ENCODE results near the gene C17orf58. TPM values are rescaled to one million over a fixed set of nuclear protein-coding genes. Genes with fewer than 3 reads are reported as not detected.

C17orf58 gene
- total RNA-seq, 1 donor from 2014 or later = 9.8 TPM

DNA sequence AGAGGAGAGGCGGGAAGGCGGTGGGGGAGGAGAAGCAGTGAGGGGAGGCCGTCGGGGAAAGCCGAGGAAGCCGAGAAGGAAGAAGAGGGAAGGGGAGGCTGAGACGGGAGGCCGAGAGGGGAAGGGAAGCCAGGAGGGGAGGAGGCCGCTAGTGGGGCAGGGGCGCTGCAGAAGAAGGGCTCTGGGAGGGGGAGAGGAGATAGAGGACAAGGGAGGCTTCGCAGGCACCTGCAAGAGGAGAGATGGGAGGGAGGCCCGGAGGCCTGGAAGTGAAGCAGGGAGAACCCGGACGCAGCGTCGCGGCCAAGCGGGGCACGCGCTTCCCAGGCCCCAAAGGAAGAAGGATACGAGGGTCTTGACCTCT is 2.3 kb downstream of the C17orf58 start:
- TF ChIP-seq POLR2AphosphoS5 (IDR thresholded peaks at IDR 0.05; ENCODE audit: insufficient read depth in 1 of 2, low read depth in 1 of 2) (peak in 1 of 2 donors; percentile 31), CTCF (IDR thresholded peaks at IDR 0.05) (no peak)
- Histone ChIP-seq H3K36me3 (no peaks in the 10 kb centered on the region), H3K27ac (peak overlapping the region; percentile 98), H3K4me3 (peak overlapping the region; percentile 70 to 77), H3K9me3 (no peaks in the 10 kb centered on the region), H3K27me3 (no peaks in the 10 kb centered on the region), H3K4me1 (peaks cover 37% of the 10 kb centered on the region)
- intact Hi-C loops (cut with DNase I) = no loop called here
- DNase-seq (ENCODE audit: extremely low spot score in 2 of 2) = no peak

GRCh38 chr17:67993153-67993997 is 2.9 kb downstream of the C17orf58 start:
- peak overlapping the region; percentile 98 for H3K27ac ChIP-seq
- H3K27me3 ChIP-seq = no peaks in the 10 kb centered on the region
- no peaks in the 10 kb centered on the region for H3K9me3 ChIP-seq
- TF ChIP-seq POLR2AphosphoS5 (IDR thresholded peaks at IDR 0.05; ENCODE audit: insufficient read depth in 1 of 2, low read depth in 1 of 2) = peak in 1 of 2 donors; percentile 50
- TF ChIP-seq POLR2A (IDR thresholded peaks at IDR 0.05) = peak in 1 of 2 donors; percentile 68
- no peak for TF ChIP-seq CTCF (IDR thresholded peaks at IDR 0.05)
- peak overlapping the region; percentile 70 to 77 for H3K4me3 ChIP-seq
- no peaks in the 10 kb centered on the region for H3K36me3 ChIP-seq
- H3K4me1 ChIP-seq = peaks cover 37% of the 10 kb centered on the region
- intact Hi-C loops (cut with DNase I) = no loop called here
- DNase-seq (ENCODE audit: extremely low spot score in 2 of 2) = no peak

- Histone ChIP-seq H3K4me3 (peak overlapping the region; percentile 57 to 69), H3K27me3 (no peaks in the 10 kb centered on the region), H3K36me3 (no peaks in the 10 kb centered on the region), H3K9me3 (no peaks in the 10 kb centered on the region), H3K27ac (peak overlapping the region; percentile 95), H3K4me1 (peaks cover 37% of the 10 kb centered on the region)
- TF ChIP-seq POLR2A (IDR thresholded peaks at IDR 0.05) (no peak), POLR2AphosphoS5 (IDR thresholded peaks at IDR 0.05; ENCODE audit: insufficient read depth in 1 of 2, low read depth in 1 of 2) (no peak), CTCF (IDR thresholded peaks at IDR 0.05) (no peak)
- DNase-seq (ENCODE audit: extremely low spot score in 2 of 2) = no peak
- intact Hi-C loops (cut with DNase I) = no loop called here
These were observed 3.6 kb downstream of the C17orf58 start for GRCh38 chr17:67992548-67993152.

GRCh38 chr17:67990909-67991308 is 5.4 kb downstream of the C17orf58 start:
- no peaks in the 10 kb centered on the region for H3K36me3 ChIP-seq
- no peaks in the 10 kb centered on the region for H3K9me3 ChIP-seq
- DNase-seq (ENCODE audit: extremely low spot score in 2 of 2) = no peak
- no peaks in the 10 kb centered on the region for H3K27me3 ChIP-seq
- no peak for TF ChIP-seq POLR2A (IDR thresholded peaks at IDR 0.05)
- no peak for TF ChIP-seq POLR2AphosphoS5 (IDR thresholded peaks at IDR 0.05; ENCODE audit: insufficient read depth in 1 of 2, low read depth in 1 of 2)
- TF ChIP-seq CTCF (IDR thresholded peaks at IDR 0.05) = no peak
- H3K4me1 ChIP-seq = peaks cover 32% of the 10 kb centered on the region
- intact Hi-C loops (cut with DNase I) = no loop called here
- no peak overlapping the region for H3K4me3 ChIP-seq
- H3K27ac ChIP-seq = no peak overlapping the region

GRCh38 chr17:67983383-67983688 is 12.9 kb downstream of the C17orf58 start:
- Histone ChIP-seq H3K4me1 (peaks cover 24% of the 10 kb centered on the region), H3K27ac (no peak overlapping the region)
- intact Hi-C loops (cut with DNase I) = no loop called here

More at GRCh38 chr17:67983383-67983688, 12.9 kb downstream of the C17orf58 start:
- no peak for DNase-seq (ENCODE audit: extremely low spot score in 2 of 2)
- Histone ChIP-seq H3K36me3 (no peaks in the 10 kb centered on the region), H3K27me3 (no peaks in the 10 kb centered on the region), H3K9me3 (no peaks in the 10 kb centered on the region), H3K4me3 (no peak overlapping the region)
- no peak for TF ChIP-seq POLR2A (IDR thresholded peaks at IDR 0.05)
- TF ChIP-seq POLR2AphosphoS5 (IDR thresholded peaks at IDR 0.05; ENCODE audit: insufficient read depth in 1 of 2, low read depth in 1 of 2) = no peak
- no peak for TF ChIP-seq CTCF (IDR thresholded peaks at IDR 0.05)

All from vagina (tissue), 2 donors.